Neuronal stem cell (in vitro differentiated cells): ENCODE data around the gene SENP6.
"Not testable (repeated sequence)": the region's sequence is repeated elsewhere in the genome, so short reads cannot be mapped to it uniquely, and the experiment has no call there.

Experiments
- DNase-seq: peaks from one replicate; pipeline ENCODE4 v3.0.0-alpha.2; 2013; ENCODE audit warnings: low spot score
- H2AFZ ChIP-seq: one replicate; pipeline ENCODE4 v1.6.1; 2013; ENCODE audit warnings: mild to moderate bottlenecking, low read length, inconsistent platforms
- H2AK5ac ChIP-seq: 2 replicates; pipeline ENCODE4 v1.6.1; 2013; ENCODE audit warnings: low read depth, mild to moderate bottlenecking, inconsistent platforms, low read length, moderate library complexity, mixed read lengths
- H2BK120ac ChIP-seq: 2 replicates; pipeline ENCODE4 v1.6.1; 2013; ENCODE audit warnings: low read depth, mild to moderate bottlenecking, inconsistent platforms, low read length, moderate library complexity, mixed read lengths
- H2BK12ac ChIP-seq: one replicate; pipeline ENCODE4 v1.6.1; 2013; ENCODE audit warnings: low read length, inconsistent platforms
- H2BK15ac ChIP-seq: 2 replicates; pipeline ENCODE4 v1.6.1; 2013; ENCODE audit warnings: mild to moderate bottlenecking, low read length, inconsistent platforms, mixed read lengths
- H2BK5ac ChIP-seq: one replicate; pipeline ENCODE4 v1.6.1; 2013; ENCODE audit warnings: inconsistent platforms, mild to moderate bottlenecking, low read length, moderate library complexity
- H3K14ac ChIP-seq: one replicate; pipeline ENCODE4 v1.6.1; 2013; ENCODE audit warnings: low read length, inconsistent platforms
- H3K18ac ChIP-seq: 2 replicates; pipeline ENCODE4 v1.6.1; 2013; ENCODE audit warnings: low read length, inconsistent platforms
- H3K23ac ChIP-seq: 2 replicates; pipeline ENCODE4 v1.6.1; 2013; ENCODE audit warnings: low read depth, mild to moderate bottlenecking, mixed read lengths, low read length, inconsistent platforms; ENCODE audit not compliant: poor library complexity
- H3K27ac ChIP-seq: replicated peaks from 3 replicates; pipeline ENCODE4 v1.5.1; 2013; ENCODE audit warnings: low read length, inconsistent platforms
- H3K27me3 ChIP-seq, 3 experiments: 2 replicates each; pipeline ENCODE4 v1.6.1; 2013; ENCODE audit warnings: low read length in 3 of 3, mild to moderate bottlenecking in 2 of 3, inconsistent platforms in 1 of 3, low read depth in 1 of 3, mixed read lengths in 1 of 3, moderate library complexity in 1 of 3; ENCODE audit not compliant: control insufficient read depth in 3 of 3, insufficient read depth in 3 of 3
- H3K36me3 ChIP-seq, 2 donors: replicated peaks in 1 of 2; 2 replicates each; pipeline ENCODE4 v1.6.1; 2013; ENCODE audit warnings: low read length in 2 of 2; ENCODE audit not compliant: control insufficient read depth in 2 of 2, insufficient read depth in 2 of 2
- H3K4ac ChIP-seq: 2 replicates; pipeline ENCODE4 v1.6.1; 2013; ENCODE audit warnings: inconsistent platforms, mild to moderate bottlenecking, low read length, moderate library complexity
- H3K4me1 ChIP-seq, 2 donors: 1 replicate in 1 of 2; 2 replicates in 1 of 2; pipeline ENCODE4 v1.6.1; 2013; ENCODE audit warnings: low read length in 2 of 2, low read depth in 1 of 2; ENCODE audit not compliant: control insufficient read depth in 2 of 2, insufficient read depth in 1 of 2
- H3K4me2 ChIP-seq: one replicate; pipeline ENCODE4 v1.6.1; 2013; ENCODE audit warnings: mild to moderate bottlenecking, low read length, inconsistent platforms; ENCODE audit not compliant: insufficient read depth, poor library complexity, severe bottlenecking
- H3K4me3 ChIP-seq, 2 donors: 2 replicates each; pipeline ENCODE4 v1.5.1; 2013; ENCODE audit warnings: low read length in 2 of 2, mild to moderate bottlenecking in 2 of 2, inconsistent platforms in 1 of 2, moderate library complexity in 1 of 2
- H3K79me1 ChIP-seq: one replicate; pipeline ENCODE4 v1.6.1; 2013; ENCODE audit warnings: low read depth, mild to moderate bottlenecking, inconsistent platforms, low read length, moderate library complexity
- H3K9ac ChIP-seq: one replicate; pipeline ENCODE4 v1.6.1; 2013; ENCODE audit warnings: mild to moderate bottlenecking, low read depth, low read length, inconsistent platforms; ENCODE audit not compliant: poor library complexity
- H3K9me3 ChIP-seq, 2 donors: replicated peaks in 1 of 2; 2 replicates each; pipeline versions ENCODE3 to v1.6.1; 2013; ENCODE audit warnings: low read length in 2 of 2, mild to moderate bottlenecking in 2 of 2, inconsistent platforms in 1 of 2, low read depth in 1 of 2, mixed read lengths in 1 of 2, moderate library complexity in 1 of 2; ENCODE audit not compliant: control insufficient read depth in 2 of 2, insufficient read depth in 1 of 2
- H4K8ac ChIP-seq: one replicate; pipeline ENCODE4 v1.6.1; 2013; ENCODE audit warnings: low read depth, mild to moderate bottlenecking, inconsistent platforms, low read length, moderate library complexity
- H4K91ac ChIP-seq: one replicate; pipeline ENCODE4 v1.6.1; 2013; ENCODE audit warnings: low read length, low read depth, mild to moderate bottlenecking, inconsistent platforms; ENCODE audit not compliant: poor library complexity
- WGBS, 2 donors: extraction: QIAGEN DNeasy Blood & Tissue Kit; methylation state at CpG; one replicate each; pipeline ENCODE4 v1.1.7; 2013; ENCODE audit warnings: missing lambda C conversion rate in 2 of 2, mixed read lengths in 1 of 2; ENCODE audit not compliant: insufficient read length in 2 of 2, insufficient replicate concordance in 1 of 2; ENCODE audit errors: extremely low coverage in 2 of 2; 5-methylcytosine and 5-hydroxymethylcytosine counted together

The SENP6 gene

DNA sequence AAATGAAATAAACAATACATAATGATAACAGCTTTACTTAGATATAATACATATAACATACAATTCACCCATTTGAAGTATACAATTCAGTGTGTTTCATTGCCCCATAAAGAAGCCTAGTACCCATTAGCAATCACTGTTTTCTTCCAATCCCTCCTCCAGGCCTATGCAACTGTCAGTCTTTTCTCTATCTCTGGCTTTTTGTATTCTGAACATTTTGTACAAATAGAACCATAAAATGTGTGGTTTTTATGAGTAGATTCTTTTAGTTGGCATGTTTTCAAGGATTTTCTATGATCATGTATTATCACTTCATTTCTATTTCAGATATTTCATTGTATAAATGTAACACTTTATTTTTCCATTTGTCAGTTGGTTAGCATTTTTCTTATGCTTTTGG, 92.7 kb downstream of the SENP6 start:
- Histone ChIP-seq H3K4me3 (no peak overlapping the region), H3K27ac (no peak overlapping the region), H2AK5ac (no peak overlapping the region), H2AFZ (no peak overlapping the region), H3K9me3 (no peaks in the 10 kb centered on the region), H4K8ac (no peak overlapping the region), H3K23ac (no peak overlapping the region), H3K9ac (no peak overlapping the region), H2BK120ac (no peak overlapping the region), H3K18ac (no peak overlapping the region), H3K4me2 (no peak overlapping the region), H3K4ac (no peak overlapping the region), H4K91ac (no peak overlapping the region), H3K27me3 (no peaks in the 10 kb centered on the region), H2BK12ac (no peak overlapping the region), H3K79me1 (no peaks in the 10 kb centered on the region), H3K36me3 (peaks cover 15 to 94% of the 10 kb centered on the region in 2 donors), H2BK15ac (no peak overlapping the region), H3K14ac (no peak overlapping the region), H2BK5ac (no peak overlapping the region), H3K4me1 (no peaks in the 10 kb centered on the region)
- DNase-seq, result no peak

DNA sequence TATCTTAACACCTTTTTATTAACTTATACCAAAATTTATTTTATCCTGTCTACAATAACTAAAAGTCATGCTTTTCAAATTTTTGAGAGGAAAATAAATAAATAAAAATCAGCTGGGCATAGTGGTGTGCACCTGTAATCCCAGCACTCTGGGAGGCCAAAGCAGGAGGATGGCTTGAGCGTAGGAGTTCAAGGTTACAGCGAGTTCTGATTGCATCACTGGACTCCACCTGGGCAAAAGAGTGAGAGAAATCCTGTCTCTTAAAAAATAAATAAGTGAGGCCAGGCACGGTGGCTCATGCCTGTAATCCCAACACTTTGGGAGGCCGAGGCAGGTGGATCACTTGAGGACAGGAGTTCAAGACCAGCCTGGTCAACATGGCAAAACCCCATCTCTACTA, 106.7 kb downstream of the SENP6 start:
- peaks cover 10 to 92% of the 10 kb centered on the region in 2 donors for H3K36me3 ChIP-seq

DNA sequence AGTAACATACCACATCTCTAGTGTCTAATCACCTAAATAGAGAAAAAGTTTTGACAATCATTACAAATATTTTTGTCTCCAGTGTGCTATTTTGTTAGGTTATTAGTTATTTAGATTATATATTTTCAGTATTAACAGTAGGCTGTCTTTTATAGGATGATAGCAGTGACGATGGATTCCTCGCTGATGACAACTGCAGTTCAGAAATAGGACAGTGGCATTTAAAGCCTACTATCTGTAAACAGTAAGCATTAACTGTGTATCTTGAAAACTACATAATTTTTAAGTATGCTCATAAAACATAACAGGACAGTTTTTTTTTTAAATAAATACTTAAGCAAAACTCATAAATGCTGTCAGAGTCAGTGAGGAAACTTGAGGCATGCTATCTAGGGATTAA, 109.5 kb downstream of the SENP6 start:
- no peak overlapping the region for H3K18ac ChIP-seq
- H4K91ac ChIP-seq, result no peak overlapping the region
- no peak overlapping the region for H3K4me2 ChIP-seq
- no peak overlapping the region for H2AFZ ChIP-seq
- no peak overlapping the region for H3K4me3 ChIP-seq
- no peak overlapping the region for H2BK5ac ChIP-seq
- no peak overlapping the region for H3K27ac ChIP-seq
- H2BK12ac ChIP-seq, result no peak overlapping the region
- H4K8ac ChIP-seq, result no peak overlapping the region
- no peaks in the 10 kb centered on the region for H3K9me3 ChIP-seq
- H3K36me3 ChIP-seq, result peaks cover 10 to 99% of the 10 kb centered on the region in 2 donors
- H2AK5ac ChIP-seq, result no peak overlapping the region
- H3K27me3 ChIP-seq, result no peaks in the 10 kb centered on the region
- no peak overlapping the region for H3K4ac ChIP-seq
- no peak overlapping the region for H3K14ac ChIP-seq
- H3K23ac ChIP-seq, result no peak overlapping the region
- DNase-seq, result no peak
- H3K9ac ChIP-seq, result no peak overlapping the region
- H3K4me1 ChIP-seq, result no peaks in the 10 kb centered on the region
- no peak overlapping the region for H2BK15ac ChIP-seq
- no CpG with 5 or more reads among the region's 2 CpGs for WGBS, 2 donors
- H3K79me1 ChIP-seq, result no peaks in the 10 kb centered on the region
- no peak overlapping the region for H2BK120ac ChIP-seq

More for the DNA sequence above, 106.7 kb downstream of the SENP6 start:
- not testable (repeated sequence) for H2AK5ac ChIP-seq, H2BK12ac ChIP-seq, H4K91ac ChIP-seq, H3K4me3 ChIP-seq, H2BK120ac ChIP-seq, H3K27ac ChIP-seq, H3K79me1 ChIP-seq, DNase-seq, H3K14ac ChIP-seq, H3K23ac ChIP-seq, H2BK5ac ChIP-seq, H3K4me2 ChIP-seq, H3K4me1 ChIP-seq, H3K18ac ChIP-seq, H3K4ac ChIP-seq, H3K27me3 ChIP-seq, H4K8ac ChIP-seq, H3K9me3 ChIP-seq, H3K9ac ChIP-seq, H2BK15ac ChIP-seq, H2AFZ ChIP-seq
- WGBS, 2 donors, result no CpG with 5 or more reads among the region's 4 CpGs

DNA sequence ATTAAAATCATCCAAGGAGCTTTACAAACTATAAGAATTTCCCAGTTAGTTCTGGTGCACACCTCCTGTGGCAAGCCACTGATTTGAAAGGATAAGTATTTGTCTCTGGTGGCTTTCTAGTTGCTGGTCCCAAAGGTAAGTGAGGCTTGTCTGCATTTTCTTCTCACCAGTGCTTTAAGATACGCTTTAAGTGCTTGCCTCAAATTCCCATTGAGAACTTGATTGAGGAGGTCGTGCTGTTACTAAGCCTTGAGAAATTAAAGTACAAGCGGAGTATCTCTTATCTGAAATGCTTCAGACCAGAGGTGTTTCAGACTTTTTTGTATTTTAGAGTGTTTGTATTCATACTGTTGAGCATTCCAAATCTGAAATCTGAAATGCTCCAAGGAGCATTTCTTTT, 117.5 kb downstream of the SENP6 start:
- Histone ChIP-seq H3K4ac (no peak overlapping the region), H3K9ac (no peak overlapping the region), H3K4me2 (no peak overlapping the region), H3K18ac (no peak overlapping the region), H3K14ac (no peak overlapping the region), H4K91ac (no peak overlapping the region), H2BK5ac (no peak overlapping the region), H3K27me3 (no peaks in the 10 kb centered on the region), H2BK15ac (no peak overlapping the region), H4K8ac (no peak overlapping the region), H2AFZ (no peak overlapping the region), H2BK12ac (no peak overlapping the region), H3K23ac (no peak overlapping the region), H3K9me3 (no peaks in the 10 kb centered on the region), H3K27ac (no peak overlapping the region), H3K4me1 (no peaks in the 10 kb centered on the region), H2AK5ac (no peak overlapping the region), H3K79me1 (no peaks in the 10 kb centered on the region), H2BK120ac (no peak overlapping the region), H3K4me3 (no peak overlapping the region), H3K36me3 (peaks cover 0 to 49% of the 10 kb centered on the region in 2 donors)
- WGBS, 2 donors, result no CpG with 5 or more reads among the region's 3 CpGs
- DNase-seq, result no peak
